IPS-NIHi7 (cell line): ENCODE data around the gene ARF1.
"Not testable (repeated sequence)": the region's sequence is repeated elsewhere in the genome, so short reads cannot be mapped to it uniquely, and the experiment has no call there.

Experiments
- DNase-seq: peaks from one replicate; pipeline ENCODE4 v3.0.0; 2012; ENCODE audit warnings: mixed read lengths; ENCODE audit errors: extremely low spot score

ARF1 gene

GRCh38 chr1:228101994-228102790 lies 19.7 kb downstream of the ARF1 start:
- peak; percentile 76 for DNase-seq

- DNase-seq, result peak; percentile 98
Observed at GRCh38 chr1:228102791-228103620, 20.5 kb downstream of the ARF1 start, which contains the start of gene C1orf35. C1orf35 (minus strand) TSS chr1:228103325; CDS start chr1:228103227, 98 bp downstream.

- no peak for DNase-seq
Observed at GRCh38 chr1:228104526-228105269, 22.2 kb downstream of the ARF1 start.

GRCh38 chr1:228105270-228105995 lies 22.9 kb downstream of the ARF1 start:
- DNase-seq, result no peak

GRCh38 chr1:228105996-228106799 lies 23.7 kb downstream of the ARF1 start:
- no peak for DNase-seq

GRCh38 chr1:228106800-228107054 lies 24.2 kb downstream of the ARF1 start:
- no peak for DNase-seq

- no peak for DNase-seq
Observed at GRCh38 chr1:228107636-228108035, 25.1 kb downstream of the ARF1 start.

- DNase-seq, result no peak
Observed at GRCh38 chr1:228108055-228108690, 25.7 kb downstream of the ARF1 start.

- DNase-seq, result no peak
Observed at GRCh38 chr1:228108742-228109072, 26.2 kb downstream of the ARF1 start.

- DNase-seq, result peak; percentile 97
Observed at GRCh38 chr1:228109073-228109961, 26.8 kb downstream of the ARF1 start, which contains the start of gene MRPL55. MRPL55 (minus strand) TSS chr1:228109299; CDS start chr1:228108260, 1,039 bp downstream.

- no peak for DNase-seq
Observed at GRCh38 chr1:228109962-228110488, 27.5 kb downstream of the ARF1 start.

- no peak for DNase-seq
Observed at GRCh38 chr1:228110556-228110955, 28.0 kb downstream of the ARF1 start.

- not testable (repeated sequence) for DNase-seq
Observed at GRCh38 chr1:228111315-228111714, 28.8 kb downstream of the ARF1 start.

GRCh38 chr1:228112167-228112566 lies 29.7 kb downstream of the ARF1 start:
- DNase-seq, result no peak

- DNase-seq, result no peak
Observed at GRCh38 chr1:228112617-228113016, 30.1 kb downstream of the ARF1 start.

GRCh38 chr1:228114827-228115226 lies 32.3 kb downstream of the ARF1 start:
- no peak for DNase-seq

- no peak for DNase-seq
Observed at GRCh38 chr1:228117335-228117734, 34.8 kb downstream of the ARF1 start.

GRCh38 chr1:228118040-228118439 lies 35.5 kb downstream of the ARF1 start:
- DNase-seq, result no peak

GRCh38 chr1:228120351-228120750 lies 37.8 kb downstream of the ARF1 start:
- DNase-seq, result no peak
